Esophagus muscularis mucosa (tissue), 4 donors: ENCODE results near the gene AFAP1L2. TPM values are rescaled to one million over a fixed set of nuclear protein-coding genes. Genes with fewer than 3 reads are reported as not detected.

Experiments
- DNase-seq: peaks from one replicate; pipeline ENCODE4 v3.0.0-alpha.2; 2017; ENCODE audit errors: extremely low spot score
- H3K27ac ChIP-seq, 4 donors: fragments of 200-600 bp; sonication (generic); replicated peaks in 1 of 4; 1 replicate in 3 of 4; 2 replicates in 1 of 4; pipeline ENCODE4 v1.5.1; 2016 to 2019; ENCODE audit warnings: mild to moderate bottlenecking in 1 of 4
- H3K27me3 ChIP-seq, 4 donors: fragments of 200-600 bp; sonication (generic); one replicate each; pipeline versions ENCODE4 v1.5.1 to v1.6.0; 2016 to 2019
- H3K36me3 ChIP-seq, 4 donors: fragments of 200-600 bp; sonication (generic); one replicate each; pipeline ENCODE4 v1.5.1; 2016 to 2019
- H3K4me1 ChIP-seq, 4 donors: fragments of 200-600 bp; sonication (generic); one replicate each; pipeline ENCODE4 v1.5.1; 2016 to 2019
- H3K4me3 ChIP-seq, 4 donors: fragments of 200-600 bp; sonication (generic); 1 replicate in 2 of 4; 2 replicates in 2 of 4; pipeline ENCODE4 v1.5.1; 2016 to 2019; ENCODE audit warnings: mild to moderate bottlenecking in 4 of 4, moderate library complexity in 1 of 4
- H3K9me3 ChIP-seq, 4 donors: fragments of 200-600 bp; sonication (generic); 1 replicate in 3 of 4; 2 replicates in 1 of 4; pipeline ENCODE4 v1.5.1; 2016 to 2019
- EP300 ChIP-seq: sonication (generic); formaldehyde crosslinking; IDR thresholded peaks from one replicate; pipeline ENCODE4 v1.6.1; 2017; ENCODE audit warnings: antibody characterized with exemption
- POLR2A ChIP-seq: fragments of 450-650 bp; IDR thresholded peaks from one replicate; pipeline ENCODE4 v1.6.1; 2017; ENCODE audit warnings: antibody characterized with exemption, moderate library complexity, mild to moderate bottlenecking, low read depth
- POLR2AphosphoS5 ChIP-seq, 2 donors: sonication (generic); formaldehyde crosslinking; IDR thresholded peaks; one replicate each; pipeline ENCODE4 v1.6.1; 2017; ENCODE audit warnings: antibody characterized with exemption in 2 of 2
- WGBS: methylation state at CpG from one replicate; pipeline ENCODE4 v1.1.5; 2018; 5-methylcytosine and 5-hydroxymethylcytosine counted together
- intact Hi-C: fragments of 100-400 bp; cut with DNase I; formaldehyde crosslinking; loops from one replicate; pipeline ENCODE4 v1.15.1; 2023
- total RNA-seq, 4 donors: library from RNA; depleted of rRNA; stranded (reverse); fragments of >200 nt; gene quantifications; one replicate each; pipeline versions ENCODE4 v1.1.0 to v1.2.1, GENCODE V29; 2016
- TF ChIP-seq, protein P1 (sequence below), 3 experiments: fragments of 200-600 bp in 2 of 3; fragments of 450-650 bp in 1 of 3; sonication (generic) in 2 of 3; IDR thresholded peaks; one replicate each; pipeline ENCODE4 v1.5.1; 2017 to 2019; ENCODE audit warnings: antibody characterized with exemption in 3 of 3, mild to moderate bottlenecking in 2 of 3, moderate library complexity in 1 of 3

AFAP1L2 gene
- total RNA-seq, 4 donors from 2014 or later, result 18.5 to 23.2 (median 19.9) TPM

GRCh38 chr10:114285961-114286441 lies 118.3 kb downstream of the AFAP1L2 start:
- 90% methylated on average over 19 of the region's 31 CpGs for WGBS
- DNase-seq, result no peak
- Histone ChIP-seq H3K27me3 (peaks cover 0 to 3% (median 0%) of the 10 kb centered on the region in 4 donors), H3K4me1 (peaks cover 0 to 8% (median 5%) of the 10 kb centered on the region in 4 donors), H3K9me3 (no peaks in the 10 kb centered on the region), H3K36me3 (peaks cover 0 to 1% (median 0%) of the 10 kb centered on the region in 4 donors), H3K27ac (no peak overlapping the region), H3K4me3 (no peak overlapping the region)
- intact Hi-C loops, result no loop called here
- TF ChIP-seq, protein P1, sequence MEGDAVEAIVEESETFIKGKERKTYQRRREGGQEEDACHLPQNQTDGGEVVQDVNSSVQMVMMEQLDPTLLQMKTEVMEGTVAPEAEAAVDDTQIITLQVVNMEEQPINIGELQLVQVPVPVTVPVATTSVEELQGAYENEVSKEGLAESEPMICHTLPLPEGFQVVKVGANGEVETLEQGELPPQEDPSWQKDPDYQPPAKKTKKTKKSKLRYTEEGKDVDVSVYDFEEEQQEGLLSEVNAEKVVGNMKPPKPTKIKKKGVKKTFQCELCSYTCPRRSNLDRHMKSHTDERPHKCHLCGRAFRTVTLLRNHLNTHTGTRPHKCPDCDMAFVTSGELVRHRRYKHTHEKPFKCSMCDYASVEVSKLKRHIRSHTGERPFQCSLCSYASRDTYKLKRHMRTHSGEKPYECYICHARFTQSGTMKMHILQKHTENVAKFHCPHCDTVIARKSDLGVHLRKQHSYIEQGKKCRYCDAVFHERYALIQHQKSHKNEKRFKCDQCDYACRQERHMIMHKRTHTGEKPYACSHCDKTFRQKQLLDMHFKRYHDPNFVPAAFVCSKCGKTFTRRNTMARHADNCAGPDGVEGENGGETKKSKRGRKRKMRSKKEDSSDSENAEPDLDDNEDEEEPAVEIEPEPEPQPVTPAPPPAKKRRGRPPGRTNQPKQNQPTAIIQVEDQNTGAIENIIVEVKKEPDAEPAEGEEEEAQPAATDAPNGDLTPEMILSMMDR (IDR thresholded peaks at IDR 0.05), result no peak
- TF ChIP-seq EP300 (no peak), POLR2A (no peak), POLR2AphosphoS5 (IDR thresholded peaks at IDR 0.05) (no peak)

- Histone ChIP-seq H3K4me3 (no peak overlapping the region), H3K27me3 (peaks cover 0 to 4% (median 0%) of the 10 kb centered on the region in 4 donors), H3K4me1 (peaks cover 0 to 8% (median 5%) of the 10 kb centered on the region in 4 donors), H3K9me3 (no peaks in the 10 kb centered on the region), H3K36me3 (no peaks in the 10 kb centered on the region), H3K27ac (no peak overlapping the region)
- 83% methylated on average over 12 of the region's 13 CpGs for WGBS
- no peak for TF ChIP-seq POLR2A
- no peak for TF ChIP-seq EP300
- TF ChIP-seq, protein P1 (IDR thresholded peaks at IDR 0.05), result no peak
- no peak for TF ChIP-seq POLR2AphosphoS5 (IDR thresholded peaks at IDR 0.05)
- DNase-seq, result no peak
- intact Hi-C loops, result no loop called here
These were observed 119.8 kb downstream of the AFAP1L2 start for GRCh38 chr10:114284346-114285071.

DNA sequence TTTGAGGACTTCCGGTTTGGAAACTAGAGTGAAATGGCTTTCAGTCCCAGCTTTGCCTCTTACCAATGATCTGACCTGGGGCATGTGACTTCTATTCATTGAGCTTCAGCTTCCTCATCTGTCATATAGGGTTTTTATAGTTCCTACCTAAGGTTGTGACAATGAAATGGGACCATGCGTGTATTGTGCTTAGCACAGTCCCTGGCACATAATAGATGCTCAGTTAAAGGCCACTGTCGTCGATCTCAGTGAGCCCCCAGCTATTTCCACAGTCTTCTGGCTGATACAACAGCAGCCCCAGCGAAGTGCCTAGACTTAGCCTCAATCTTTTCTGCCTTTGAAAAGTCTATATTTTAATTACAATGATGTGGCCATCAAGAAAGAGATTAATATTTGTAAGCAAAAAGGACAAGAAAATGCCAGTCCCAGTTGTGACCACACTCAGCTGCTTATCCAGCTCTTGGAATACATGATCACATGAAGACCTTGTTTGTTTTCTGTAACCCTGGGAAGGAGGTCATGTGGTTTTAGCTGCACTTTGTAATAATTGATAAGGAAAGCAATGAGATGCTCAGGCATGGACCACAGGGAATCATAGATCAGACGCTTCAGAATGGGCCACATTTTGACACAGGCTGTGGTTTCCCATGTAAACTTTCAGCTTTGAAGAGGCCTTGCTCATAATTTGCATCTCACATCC lies 120.6 kb downstream of the AFAP1L2 start:
- TF ChIP-seq EP300 (no peak), POLR2A (no peak), POLR2AphosphoS5 (IDR thresholded peaks at IDR 0.05) (no peak)
- TF ChIP-seq, protein P1 (IDR thresholded peaks at IDR 0.05), result no peak
- Histone ChIP-seq H3K4me1 (peaks cover 0 to 3% (median 1%) of the 10 kb centered on the region in 4 donors), H3K9me3 (no peaks in the 10 kb centered on the region), H3K36me3 (no peaks in the 10 kb centered on the region), H3K27ac (no peak overlapping the region), H3K4me3 (no peak overlapping the region), H3K27me3 (peaks cover 0 to 4% (median 0%) of the 10 kb centered on the region in 4 donors)
- DNase-seq, result no peak
- intact Hi-C loops, result no loop called here
- 87% methylated on average over 6 of the region's 6 CpGs for WGBS

GRCh38 chr10:114283091-114283490 lies 121.2 kb downstream of the AFAP1L2 start:
- no peak overlapping the region for H3K27ac ChIP-seq
- no peaks in the 10 kb centered on the region for H3K4me1 ChIP-seq
- DNase-seq, result no peak
- peaks cover 0 to 4% (median 0%) of the 10 kb centered on the region in 4 donors for H3K27me3 ChIP-seq
- 95% methylated on average over 10 of the region's 10 CpGs for WGBS
- intact Hi-C loops, result no loop called here
- H3K4me3 ChIP-seq, result no peak overlapping the region
- H3K9me3 ChIP-seq, result no peaks in the 10 kb centered on the region
- H3K36me3 ChIP-seq, result no peaks in the 10 kb centered on the region
- TF ChIP-seq EP300, result no peak
- TF ChIP-seq POLR2A, result no peak
- TF ChIP-seq, protein P1 (IDR thresholded peaks at IDR 0.05), result no peak
- TF ChIP-seq POLR2AphosphoS5 (IDR thresholded peaks at IDR 0.05), result no peak
